Astrocyte (in vitro differentiated cells and primary cell): ENCODE results near the gene XYLT1.

Experiments
- EZH2 ChIP-seq: IDR thresholded peaks from 2 replicates; pipeline ENCODE4 v1.6.1; 2012; ENCODE audit warnings: mild to moderate bottlenecking, low read length, inconsistent platforms; ENCODE audit not compliant: insufficient read depth
- TF ChIP-seq, protein P1 (sequence below): IDR thresholded peaks from 2 replicates; pipeline ENCODE4 v1.5.1; 2011; ENCODE audit warnings: low read depth, mild to moderate bottlenecking, inconsistent platforms, low read length, moderate library complexity; ENCODE audit not compliant: insufficient read depth

DNA sequence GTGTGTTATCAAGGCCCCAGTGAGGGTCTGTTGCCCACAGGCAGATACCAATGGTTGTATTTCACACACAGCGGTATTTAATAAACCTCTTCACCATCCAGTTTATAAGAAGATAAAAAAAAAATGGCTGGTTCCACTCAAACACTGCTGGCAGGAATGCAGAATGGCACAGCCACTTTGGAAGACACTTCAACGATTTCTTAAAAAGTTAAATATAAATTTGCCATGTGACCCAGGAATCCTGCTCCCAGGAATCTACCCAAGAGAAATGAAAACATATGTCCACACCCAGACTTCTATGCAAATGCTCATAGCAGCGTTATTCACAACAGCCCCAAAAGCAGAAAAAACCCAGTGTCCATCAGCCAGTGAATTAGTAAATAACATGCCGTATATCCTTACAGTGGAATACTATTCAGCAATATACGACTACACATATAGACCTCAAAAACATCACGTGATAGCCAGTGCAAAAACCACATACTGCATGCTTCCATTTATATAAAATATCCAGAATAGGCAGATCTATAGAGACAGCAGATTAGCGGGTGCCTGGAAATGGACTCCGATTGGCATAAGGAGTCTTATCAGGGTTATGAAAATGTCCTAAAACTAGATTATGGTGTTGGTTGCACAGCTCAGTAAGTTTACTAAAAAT, 38.7 kb downstream of the XYLT1 start:
- TF ChIP-seq, protein P1, sequence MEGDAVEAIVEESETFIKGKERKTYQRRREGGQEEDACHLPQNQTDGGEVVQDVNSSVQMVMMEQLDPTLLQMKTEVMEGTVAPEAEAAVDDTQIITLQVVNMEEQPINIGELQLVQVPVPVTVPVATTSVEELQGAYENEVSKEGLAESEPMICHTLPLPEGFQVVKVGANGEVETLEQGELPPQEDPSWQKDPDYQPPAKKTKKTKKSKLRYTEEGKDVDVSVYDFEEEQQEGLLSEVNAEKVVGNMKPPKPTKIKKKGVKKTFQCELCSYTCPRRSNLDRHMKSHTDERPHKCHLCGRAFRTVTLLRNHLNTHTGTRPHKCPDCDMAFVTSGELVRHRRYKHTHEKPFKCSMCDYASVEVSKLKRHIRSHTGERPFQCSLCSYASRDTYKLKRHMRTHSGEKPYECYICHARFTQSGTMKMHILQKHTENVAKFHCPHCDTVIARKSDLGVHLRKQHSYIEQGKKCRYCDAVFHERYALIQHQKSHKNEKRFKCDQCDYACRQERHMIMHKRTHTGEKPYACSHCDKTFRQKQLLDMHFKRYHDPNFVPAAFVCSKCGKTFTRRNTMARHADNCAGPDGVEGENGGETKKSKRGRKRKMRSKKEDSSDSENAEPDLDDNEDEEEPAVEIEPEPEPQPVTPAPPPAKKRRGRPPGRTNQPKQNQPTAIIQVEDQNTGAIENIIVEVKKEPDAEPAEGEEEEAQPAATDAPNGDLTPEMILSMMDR, result no peak
- no peak for TF ChIP-seq EZH2
